Testis (tissue), 3 donors: ENCODE results near the gene LRGUK. TPM values are rescaled to one million over a fixed set of nuclear protein-coding genes. Genes with fewer than 3 reads are reported as not detected.

ENCODE experiments used
- DNase-seq: peaks from one replicate; pipeline ENCODE4 v3.0.0-alpha.2; 2019
- H3K27ac ChIP-seq, 2 donors: fragments of 200-600 bp; sonication (generic); one replicate each; pipeline ENCODE4 v1.5.1; 2019
- H3K27me3 ChIP-seq: fragments of 200-600 bp; sonication (generic); one replicate; pipeline ENCODE4 v1.5.1; 2019
- H3K36me3 ChIP-seq: fragments of 200-600 bp; sonication (generic); one replicate; pipeline ENCODE4 v1.5.1; 2017; ENCODE audit warnings: low read depth; ENCODE audit errors: missing control alignments
- H3K4me1 ChIP-seq: fragments of 200-600 bp; sonication (generic); one replicate; pipeline ENCODE4 v1.5.1; 2019
- H3K4me3 ChIP-seq, 2 donors: fragments of 200-600 bp; sonication (generic); one replicate each; pipeline ENCODE4 v1.5.1; 2017 to 2019
- H3K9me3 ChIP-seq: fragments of 200-600 bp; sonication (generic); one replicate; pipeline ENCODE4 v1.5.1; 2017
- CTCF ChIP-seq, 3 experiments: fragments of 450-650 bp in 2 of 3; fragments of 200-600 bp in 1 of 3; sonication (generic) in 1 of 3; IDR thresholded peaks; one replicate each; pipeline ENCODE4 v1.5.1; 2016 to 2019; ENCODE audit warnings: antibody characterized with exemption in 3 of 3, mild to moderate bottlenecking in 2 of 3, moderate library complexity in 1 of 3
- POLR2A ChIP-seq: fragments of 450-650 bp; IDR thresholded peaks from one replicate; pipeline ENCODE4 v1.6.1; 2017; ENCODE audit warnings: antibody characterized with exemption, mild to moderate bottlenecking, moderate library complexity
- WGBS, 2 donors: methylation state at CpG; one replicate each; pipeline ENCODE4 v1.1.5; 2018; 5-methylcytosine and 5-hydroxymethylcytosine counted together
- intact Hi-C: fragments of 100-400 bp; cut with DNase I; formaldehyde crosslinking; loops from one replicate; pipeline ENCODE4 v1.15.1; 2023; ENCODE audit warnings: low total_unique reads
- polyA plus RNA-seq: library from polyadenylated mRNA; stranded (reverse); fragments of 350-450 nt; fragmentation: Illumina TruSeq; extraction: RNeasy Lipid Tissue Mini Kit (QIAGEN cat#74804); gene quantifications from one replicate; pipeline ENCODE4 v1.2.3, GENCODE V29; 2014; ENCODE audit warnings: low read depth, low replicate concordance; ENCODE audit not compliant: insufficient read depth
- total RNA-seq, 2 donors: library from RNA; depleted of rRNA; stranded (reverse); fragments of >200 nt; gene quantifications; one replicate each; pipeline ENCODE4 v1.2.3, GENCODE V29; 2016

Gene LRGUK
- total and polyA plus RNA-seq, 3 donors from 2014 or later: 9.4 to 16.1 (median 13.0) TPM

- no peak for TF ChIP-seq CTCF (IDR thresholded peaks at IDR 0.05)
- TF ChIP-seq POLR2A: no peak
- 53 to 62% methylated on average over 3 of the region's 3 CpGs for WGBS, 2 donors
- H3K27ac ChIP-seq: no peak overlapping the region
- no peak for DNase-seq
- H3K36me3 ChIP-seq: no peaks in the 10 kb centered on the region
- no peak overlapping the region for H3K4me3 ChIP-seq
- intact Hi-C loops: no loop called here
- H3K27me3 ChIP-seq: no peaks in the 10 kb centered on the region
- H3K4me1 ChIP-seq: no peaks in the 10 kb centered on the region
- H3K9me3 ChIP-seq: no peaks in the 10 kb centered on the region
These were observed 58.9 kb downstream of the LRGUK start for GRCh38 chr7:134186027-134186426.

GRCh38 chr7:134186801-134187200 is 59.7 kb downstream of the LRGUK start:
- Histone ChIP-seq H3K36me3 (no peaks in the 10 kb centered on the region), H3K4me3 (no peak overlapping the region), H3K27ac (no peak overlapping the region), H3K27me3 (no peaks in the 10 kb centered on the region), H3K4me1 (no peaks in the 10 kb centered on the region), H3K9me3 (no peaks in the 10 kb centered on the region)
- WGBS, 2 donors: 66 to 73% methylated on average over 2 of the region's 2 CpGs
- TF ChIP-seq CTCF (IDR thresholded peaks at IDR 0.05): no peak
- no peak for TF ChIP-seq POLR2A
- intact Hi-C loops: no loop called here
- no peak for DNase-seq

GRCh38 chr7:134187893-134188292 is 60.8 kb downstream of the LRGUK start:
- Histone ChIP-seq H3K9me3 (no peaks in the 10 kb centered on the region), H3K4me3 (no peak overlapping the region), H3K36me3 (no peaks in the 10 kb centered on the region), H3K4me1 (no peaks in the 10 kb centered on the region), H3K27ac (no peak overlapping the region), H3K27me3 (no peaks in the 10 kb centered on the region)
- intact Hi-C loops: no loop called here
- TF ChIP-seq CTCF (IDR thresholded peaks at IDR 0.05): no peak
- TF ChIP-seq POLR2A: no peak
- WGBS, 2 donors: 96 to 97% methylated on average over 1 of the region's 1 CpG
- DNase-seq: no peak

- TF ChIP-seq CTCF (IDR thresholded peaks at IDR 0.05): no peak
- no peak for TF ChIP-seq POLR2A
- 93 to 96% methylated on average over 4 of the region's 4 CpGs for WGBS, 2 donors
- DNase-seq: no peak
These were observed 61.2 kb downstream of the LRGUK start for GRCh38 chr7:134188311-134188710.

DNA sequence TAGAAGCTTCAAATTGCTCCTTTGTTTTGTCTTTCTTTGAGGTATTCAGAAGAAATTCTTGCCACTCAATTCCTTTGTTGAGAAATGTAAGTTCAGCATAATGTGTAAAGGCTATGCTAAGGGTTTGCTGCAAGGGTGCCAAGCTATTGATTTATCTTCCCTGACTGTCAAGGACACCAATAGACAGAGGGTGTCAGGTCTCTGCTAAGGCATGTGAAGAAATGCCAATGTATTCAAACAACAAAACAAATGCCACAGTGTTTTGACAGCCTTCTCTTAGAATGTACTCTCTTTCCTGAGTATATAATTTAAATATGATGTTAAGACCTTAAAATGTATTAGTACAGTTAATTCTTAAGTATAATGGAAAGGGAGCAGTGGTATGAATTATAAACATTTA is 62.4 kb downstream of the LRGUK start:
- H3K27ac ChIP-seq: no peak overlapping the region
- H3K9me3 ChIP-seq: no peaks in the 10 kb centered on the region
- H3K27me3 ChIP-seq: no peaks in the 10 kb centered on the region
- H3K4me1 ChIP-seq: no peaks in the 10 kb centered on the region
- DNase-seq: no peak
- intact Hi-C loops: no loop called here
- TF ChIP-seq POLR2A: no peak
- TF ChIP-seq CTCF (IDR thresholded peaks at IDR 0.05): no peak
- no peaks in the 10 kb centered on the region for H3K36me3 ChIP-seq
- no peak overlapping the region for H3K4me3 ChIP-seq

More at GRCh38 chr7:134188311-134188710, 61.2 kb downstream of the LRGUK start:
- Histone ChIP-seq H3K4me1 (no peaks in the 10 kb centered on the region), H3K36me3 (no peaks in the 10 kb centered on the region), H3K27me3 (no peaks in the 10 kb centered on the region), H3K9me3 (no peaks in the 10 kb centered on the region), H3K27ac (no peak overlapping the region), H3K4me3 (no peak overlapping the region)
- intact Hi-C loops: no loop called here
